Transverse colon (tissue), 4 donors: ENCODE measurements around the gene OPN3.

Source experiments
- EP300 ChIP-seq: sonication (generic); formaldehyde crosslinking; IDR thresholded peaks from one replicate; pipeline ENCODE4 v1.6.1; 2017; ENCODE audit warnings: antibody characterized with exemption, low read depth
- POLR2AphosphoS5 ChIP-seq, 3 donors: sonication (generic); formaldehyde crosslinking; IDR thresholded peaks; one replicate each; pipeline ENCODE4 v1.6.1; 2016; ENCODE audit warnings: antibody characterized with exemption in 3 of 3
- TF ChIP-seq, protein P1 (sequence below), 5 experiments: fragments of 200-600 bp in 3 of 5; fragments of 450-650 bp in 2 of 5; sonication (generic) in 3 of 5; IDR thresholded peaks; 1 replicate in 2 of 5; 2 replicates in 3 of 5; pipeline ENCODE4 v1.5.1; 2016 to 2017; ENCODE audit warnings: antibody characterized with exemption in 5 of 5, inconsistent platforms in 3 of 5, mild to moderate bottlenecking in 2 of 5, moderate library complexity in 1 of 5

DNA sequence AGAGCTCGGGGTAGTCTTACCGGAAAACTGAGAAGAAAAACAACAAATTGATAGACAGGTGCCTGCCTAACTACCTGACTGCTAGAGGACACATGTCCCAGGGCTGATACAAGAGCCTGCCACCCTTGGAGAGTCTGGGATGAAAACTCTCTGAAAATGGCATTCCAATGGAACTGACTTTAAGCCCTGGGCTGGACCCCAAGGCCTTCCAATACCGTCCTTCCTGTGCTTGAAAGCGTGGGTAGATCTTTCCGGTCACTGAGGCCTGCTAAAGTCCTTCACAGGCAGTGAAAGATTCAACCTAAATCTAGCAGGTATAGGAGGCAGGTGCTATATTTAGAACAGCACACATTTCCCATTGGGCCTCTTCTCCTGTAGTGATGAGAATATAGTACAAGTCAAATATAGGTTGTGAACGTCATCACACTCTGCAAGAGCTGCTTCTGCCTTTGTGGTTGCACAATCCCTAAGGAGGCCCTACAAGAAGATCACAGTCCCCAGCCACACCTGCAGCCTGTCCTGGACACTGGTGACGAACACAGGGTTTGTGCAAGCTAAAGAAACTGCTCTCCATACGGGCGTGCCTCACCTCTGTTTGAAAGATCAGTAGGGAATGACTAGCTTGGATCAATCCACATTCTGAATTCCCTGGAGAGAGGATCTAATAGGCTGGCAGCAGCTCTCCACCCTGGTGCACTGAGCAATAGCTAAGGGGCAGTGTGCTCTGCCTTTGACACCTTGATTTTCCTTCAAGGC lies 876 bp upstream of the OPN3 start:
- TF ChIP-seq, protein P1, sequence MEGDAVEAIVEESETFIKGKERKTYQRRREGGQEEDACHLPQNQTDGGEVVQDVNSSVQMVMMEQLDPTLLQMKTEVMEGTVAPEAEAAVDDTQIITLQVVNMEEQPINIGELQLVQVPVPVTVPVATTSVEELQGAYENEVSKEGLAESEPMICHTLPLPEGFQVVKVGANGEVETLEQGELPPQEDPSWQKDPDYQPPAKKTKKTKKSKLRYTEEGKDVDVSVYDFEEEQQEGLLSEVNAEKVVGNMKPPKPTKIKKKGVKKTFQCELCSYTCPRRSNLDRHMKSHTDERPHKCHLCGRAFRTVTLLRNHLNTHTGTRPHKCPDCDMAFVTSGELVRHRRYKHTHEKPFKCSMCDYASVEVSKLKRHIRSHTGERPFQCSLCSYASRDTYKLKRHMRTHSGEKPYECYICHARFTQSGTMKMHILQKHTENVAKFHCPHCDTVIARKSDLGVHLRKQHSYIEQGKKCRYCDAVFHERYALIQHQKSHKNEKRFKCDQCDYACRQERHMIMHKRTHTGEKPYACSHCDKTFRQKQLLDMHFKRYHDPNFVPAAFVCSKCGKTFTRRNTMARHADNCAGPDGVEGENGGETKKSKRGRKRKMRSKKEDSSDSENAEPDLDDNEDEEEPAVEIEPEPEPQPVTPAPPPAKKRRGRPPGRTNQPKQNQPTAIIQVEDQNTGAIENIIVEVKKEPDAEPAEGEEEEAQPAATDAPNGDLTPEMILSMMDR (IDR thresholded peaks at IDR 0.05): no peak
- TF ChIP-seq POLR2AphosphoS5 (IDR thresholded peaks at IDR 0.05) (peak in 1 of 3 donors; percentile 40), EP300 (no peak)
